PFSK-1 (cell line): Measurements from ENCODE around the gene ETFB.

Source experiments
- FOXP2 ChIP-seq: optimal IDR thresholded peaks from 2 replicates; pipeline ENCODE3; 2011; ENCODE audit warnings: borderline replicate concordance, control low read depth, inconsistent platforms; ENCODE audit not compliant: insufficient read depth; ENCODE audit errors: extremely low read length, extremely low read depth
- POLR2AphosphoS5 ChIP-seq: IDR thresholded peaks from 2 replicates; pipeline ENCODE4 v1.6.1; 2012; ENCODE audit warnings: low read depth, mild to moderate bottlenecking, control low read depth, low read length, moderate library complexity
- TAF1 ChIP-seq: IDR thresholded peaks from 2 replicates; pipeline ENCODE4 v1.6.1; 2012; ENCODE audit warnings: low read length, control low read depth, borderline replicate concordance; ENCODE audit not compliant: insufficient read depth

GRCh38 chr19:51354742-51355148 is 11.4 kb downstream of the ETFB start:
- TF ChIP-seq POLR2AphosphoS5 (no peak), TAF1 (no peak), FOXP2 (no peak)
